GM21825 (cell line): Measurements from ENCODE around the gene SLC38A5.

Experiments used
- ATAC-seq: cut with Tn5 transposase; IDR thresholded peaks from one replicate; pipeline ENCODE4 v1.9.1; 2021; ENCODE audit warnings: mild to moderate bottlenecking, moderate library complexity; ENCODE audit not compliant: unreplicated experiment

The SLC38A5 gene

GRCh38 chrX:48492293-48492910 lies 22.3 kb upstream of the SLC38A5 start:
- no peak for ATAC-seq

GRCh38 chrX:48491809-48492208 lies 21.7 kb upstream of the SLC38A5 start:
- no peak for ATAC-seq

DNA sequence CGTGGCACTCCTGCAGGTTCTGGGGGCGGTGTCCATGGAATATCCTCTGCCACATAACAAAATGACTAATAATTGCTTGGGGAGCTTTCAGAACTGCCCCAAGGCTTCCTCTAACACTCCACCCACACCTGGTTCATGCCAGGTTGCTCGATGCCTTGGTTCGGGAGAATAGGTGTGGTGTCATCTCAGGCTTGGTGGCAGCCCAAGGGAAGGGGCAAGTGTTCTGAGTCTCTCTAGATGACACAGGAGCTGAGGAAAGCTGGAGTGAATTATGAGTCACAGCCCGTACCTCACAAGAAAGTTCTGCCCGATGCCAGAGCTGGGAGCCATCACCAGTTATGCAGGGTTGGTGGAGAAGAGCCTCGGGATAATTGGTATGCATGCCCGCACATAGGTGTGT lies 20.6 kb upstream of the SLC38A5 start:
- no peak for ATAC-seq

- ATAC-seq, result no peak
Observed at GRCh38 chrX:48489892-48490291, 19.8 kb upstream of the SLC38A5 start.

- no peak for ATAC-seq
Observed at GRCh38 chrX:48489296-48489695, 19.2 kb upstream of the SLC38A5 start.

DNA sequence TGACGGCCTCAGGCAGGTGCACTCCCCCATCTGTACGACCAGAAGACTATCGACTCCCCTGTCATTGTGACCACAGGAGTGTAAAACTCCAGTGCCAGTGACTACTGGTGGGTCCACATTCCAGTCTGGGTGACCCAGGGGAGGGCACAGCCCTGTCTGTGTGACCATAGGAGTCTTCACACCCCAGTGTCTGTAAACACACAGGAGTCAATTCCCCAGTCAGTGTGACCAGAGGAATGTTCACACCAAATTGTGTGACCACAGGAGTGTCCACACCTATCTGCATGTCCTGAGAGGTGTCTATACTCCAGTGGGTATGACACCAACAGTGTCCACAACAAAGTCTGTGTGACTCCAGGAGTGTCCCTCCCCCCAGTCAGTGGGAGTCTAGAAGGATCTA lies 18.0 kb upstream of the SLC38A5 start:
- no peak for ATAC-seq

GRCh38 chrX:48487362-48487798 lies 17.3 kb upstream of the SLC38A5 start:
- ATAC-seq, result no peak

DNA sequence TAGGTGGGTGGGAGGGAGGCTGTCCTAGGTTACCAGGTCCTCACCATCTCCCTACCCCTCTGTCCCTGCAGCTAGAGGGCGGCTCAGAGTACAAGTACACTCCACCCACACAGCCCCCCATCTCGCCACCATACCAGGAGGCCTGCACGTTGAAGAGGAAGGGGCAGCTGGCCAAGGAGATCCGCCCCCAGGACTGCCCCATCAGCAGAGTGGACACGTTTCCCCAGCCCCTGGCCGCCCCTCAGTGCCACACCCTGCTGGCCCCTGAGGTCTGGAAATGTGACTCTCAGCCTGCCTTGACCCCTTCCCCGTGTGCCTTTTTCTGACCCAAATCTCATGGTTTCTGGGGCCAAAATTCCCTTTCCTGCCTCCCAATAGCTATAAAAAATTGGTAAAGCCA lies 12.5 kb upstream of the SLC38A5 start:
- no peak for ATAC-seq

GRCh38 chrX:48480583-48480982 lies 10.5 kb upstream of the SLC38A5 start:
- no peak for ATAC-seq

DNA sequence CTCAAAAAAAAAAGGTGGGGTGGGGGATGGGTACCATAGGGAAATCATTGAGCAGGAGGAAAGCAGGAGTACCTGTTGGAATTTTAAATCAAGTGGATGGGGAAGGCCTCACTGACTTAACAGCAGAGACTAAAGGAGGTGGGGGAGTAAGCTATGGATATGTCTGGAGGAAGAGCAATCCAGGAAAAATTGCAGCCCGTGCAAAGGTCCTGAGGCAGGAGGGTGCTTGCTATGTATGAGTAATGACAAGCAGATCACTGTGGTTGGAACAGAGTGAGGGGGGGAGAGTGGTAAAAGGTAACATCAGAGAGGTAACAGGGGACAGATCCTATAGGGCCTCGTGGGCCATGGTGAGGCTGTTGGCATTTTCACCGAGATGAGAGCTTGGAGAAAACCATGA lies 10.1 kb upstream of the SLC38A5 start:
- ATAC-seq, result no peak

DNA sequence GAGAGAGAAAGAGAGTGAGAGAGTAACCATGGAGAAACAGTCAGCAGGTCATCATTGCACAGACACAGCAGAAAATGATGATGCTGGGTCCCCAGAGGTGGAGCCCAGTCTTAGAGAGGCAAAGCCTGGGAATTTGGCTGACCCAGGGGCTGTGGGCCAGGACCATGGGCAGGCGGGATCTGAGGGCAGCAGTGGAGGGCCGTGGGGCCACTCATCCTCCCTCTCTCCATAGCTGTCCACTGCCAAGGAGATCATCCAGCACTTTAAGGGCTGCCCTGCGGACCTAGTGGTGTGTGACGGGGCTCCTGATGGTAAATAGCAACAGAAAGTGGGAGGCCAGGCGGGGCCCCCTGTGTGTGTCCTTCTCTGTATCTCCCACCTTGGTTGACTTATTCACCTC lies 8.7 kb upstream of the SLC38A5 start:
- ATAC-seq, result no peak

DNA sequence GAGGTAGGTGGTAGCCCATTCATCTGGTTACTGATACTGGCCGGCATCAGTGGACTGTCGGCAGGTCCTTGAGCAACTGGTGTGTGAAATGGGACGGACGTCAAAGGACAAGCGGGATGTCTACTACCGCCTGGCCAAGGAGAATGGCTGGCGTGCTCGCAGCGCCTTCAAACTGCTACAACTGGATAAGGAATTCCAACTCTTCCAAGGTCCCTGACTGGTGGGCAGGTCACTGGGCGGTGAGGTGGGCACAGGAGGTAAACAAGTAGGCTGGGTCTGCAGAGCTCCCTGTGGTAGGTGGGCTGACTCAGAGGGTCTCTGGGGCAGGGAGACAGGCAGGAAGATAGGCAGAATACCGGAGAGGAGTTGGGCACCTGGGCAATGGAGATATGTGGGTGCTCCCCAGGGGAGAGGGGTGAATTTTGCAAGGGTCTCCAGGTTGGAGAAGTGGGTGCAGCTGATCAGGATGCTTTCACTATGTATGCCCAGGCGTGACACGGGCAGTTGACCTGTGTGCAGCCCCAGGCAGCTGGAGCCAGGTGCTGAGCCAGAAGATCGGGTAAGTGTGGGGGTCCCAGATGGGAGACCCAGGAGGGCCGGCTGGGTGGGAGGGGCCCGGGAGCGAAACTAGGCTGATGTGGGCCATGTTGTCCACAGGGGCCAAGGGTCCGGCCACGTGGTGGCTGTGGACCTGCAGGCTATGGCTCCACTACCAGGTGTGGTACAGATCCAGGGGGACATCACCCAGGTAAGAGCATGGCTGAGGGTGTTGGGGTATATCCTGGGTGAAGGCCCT lies 8.1 kb upstream of the SLC38A5 start:
- ATAC-seq, result no peak

GRCh38 chrX:48476919-48477318 lies 6.9 kb upstream of the SLC38A5 start:
- no peak for ATAC-seq

- peak; percentile 70 for ATAC-seq
Observed at GRCh38 chrX:48475774-48476577, 5.9 kb upstream of the SLC38A5 start, which contains the start of gene FTSJ1. Gene FTSJ1, plus strand, starts transcription at chrX:48476199. Its CDS starts 1,849 bp downstream, at chrX:48478048.

GRCh38 chrX:48475296-48475695 lies 5.2 kb upstream of the SLC38A5 start:
- no peak for ATAC-seq

- no peak for ATAC-seq
Observed at GRCh38 chrX:48474581-48474980, 4.5 kb upstream of the SLC38A5 start.

DNA sequence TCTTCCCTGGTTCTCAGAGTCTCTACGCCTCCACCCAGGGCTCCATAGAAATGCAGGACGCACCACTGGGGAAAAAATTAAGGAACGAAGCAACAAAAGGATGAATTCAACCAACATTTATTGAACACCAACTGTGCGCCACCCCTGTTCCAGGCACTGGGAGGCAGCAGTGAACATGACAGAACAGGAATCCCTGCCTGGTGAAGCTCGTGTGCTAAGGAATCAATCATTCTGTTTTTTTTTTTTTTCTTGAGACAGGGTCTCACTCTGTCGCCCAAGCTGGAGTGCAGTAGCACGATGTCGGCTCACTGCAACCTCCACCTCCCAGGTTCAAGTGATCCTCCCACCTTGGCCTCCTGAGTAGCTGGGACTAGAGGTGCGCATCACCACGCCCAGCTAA lies 4.1 kb upstream of the SLC38A5 start:
- ATAC-seq, result no peak

- no peak for ATAC-seq
Observed at GRCh38 chrX:48473704-48473990, 3.6 kb upstream of the SLC38A5 start.

DNA sequence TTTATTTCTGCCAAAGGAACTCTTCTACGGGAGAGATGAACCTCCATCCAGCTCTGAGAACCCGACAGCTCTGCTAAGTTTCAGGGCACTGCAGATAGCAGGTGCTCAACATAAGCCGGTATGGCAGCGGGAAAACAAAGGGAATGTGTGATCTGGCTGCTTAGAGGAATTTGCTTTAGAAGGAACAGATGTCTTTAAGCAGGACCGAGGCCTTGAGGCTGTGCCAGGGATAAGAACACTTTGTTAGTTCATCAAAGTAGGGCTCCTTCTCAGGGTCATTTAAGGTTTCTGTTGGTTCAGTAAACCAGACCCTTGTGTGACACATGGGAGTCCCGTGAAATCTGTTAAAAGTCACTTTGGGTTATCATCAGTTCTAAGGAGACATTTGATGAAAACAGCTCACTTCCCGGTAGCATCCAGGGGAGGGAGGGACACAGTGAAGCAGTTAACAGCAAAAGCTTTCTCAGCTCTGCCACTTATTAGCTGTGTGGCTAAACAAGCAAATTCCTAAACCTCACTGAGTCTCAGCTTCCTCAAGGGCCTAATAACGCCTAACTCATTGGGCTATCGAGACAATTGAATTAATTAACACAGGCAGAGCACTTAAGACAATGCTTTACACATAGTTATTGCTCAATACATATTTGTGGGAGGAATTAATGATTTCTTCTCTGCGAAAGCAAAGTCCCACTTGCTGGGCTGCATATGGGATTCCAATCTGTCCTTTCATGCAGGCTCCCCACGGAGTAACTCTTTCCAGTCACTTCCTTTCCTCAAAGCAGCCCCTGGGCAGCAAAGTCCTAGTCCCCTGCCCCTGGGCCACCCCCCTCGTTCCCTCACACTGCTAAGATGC lies 3.0 kb upstream of the SLC38A5 start:
- no peak for ATAC-seq

GRCh38 chrX:48472225-48472624 lies 2.2 kb upstream of the SLC38A5 start:
- ATAC-seq, result no peak

GRCh38 chrX:48471504-48471903 lies 1.4 kb upstream of the SLC38A5 start:
- ATAC-seq, result no peak
